ENCODE results near the gene PPP1R18.

Gene PPP1R18

DNA sequence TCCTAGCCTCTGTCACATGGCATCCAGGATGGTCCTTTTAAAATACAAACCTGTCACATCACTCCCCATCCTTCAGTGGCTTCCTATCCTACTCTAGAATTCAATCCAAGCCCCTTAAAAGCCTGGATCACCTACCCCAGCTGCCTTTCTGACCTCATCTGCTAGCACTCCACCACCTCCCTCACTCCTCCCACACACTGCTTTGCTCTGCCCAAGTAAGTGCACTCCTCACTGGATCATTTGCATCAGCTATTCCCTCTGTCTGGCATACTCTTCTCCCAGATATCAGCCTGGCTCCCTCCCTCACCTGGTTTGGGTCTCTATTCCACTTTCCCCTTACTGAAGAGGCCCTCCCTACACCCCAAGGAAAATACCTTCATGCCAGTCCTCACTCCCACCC, 29.0 kb downstream of the PPP1R18 start:
- DNase-seq: no peak

DNA sequence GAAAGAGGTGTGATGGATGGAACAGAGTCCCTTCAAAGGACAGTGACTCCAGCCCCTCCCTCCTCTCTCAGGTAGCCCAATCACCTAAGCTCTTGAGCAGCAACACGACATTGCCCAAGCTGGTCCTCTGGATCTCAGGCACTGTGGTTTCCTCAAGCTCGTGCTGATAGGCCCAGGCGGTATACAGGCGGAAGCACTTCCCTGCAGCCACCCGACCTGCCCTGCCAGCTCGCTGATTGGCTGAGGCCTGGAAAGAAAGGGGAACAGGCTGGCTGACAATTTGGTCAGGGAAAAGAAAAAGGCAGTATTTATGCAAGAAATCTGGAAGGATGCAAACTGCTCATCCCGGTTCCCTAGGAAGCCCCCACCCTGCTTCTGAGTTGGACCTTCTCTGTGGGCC, 29.9 kb downstream of the PPP1R18 start:
- no peak for DNase-seq

DNA sequence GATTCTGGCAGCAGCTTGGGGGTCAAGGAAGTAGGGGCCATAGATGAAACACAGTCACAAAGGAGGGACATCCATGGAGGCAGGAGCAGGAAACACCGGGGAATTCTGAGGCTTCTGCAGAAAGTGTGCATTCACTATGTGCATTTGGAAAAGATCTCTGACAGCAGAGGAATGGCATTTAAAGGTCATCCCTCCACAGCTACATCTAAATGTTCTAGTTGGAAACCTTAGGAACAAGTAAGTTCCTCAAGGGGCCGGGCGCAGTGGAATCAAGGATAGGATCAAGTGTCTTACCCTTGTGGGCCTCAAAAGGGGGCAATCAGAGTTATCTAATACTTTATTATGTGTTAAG, 30.7 kb downstream of the PPP1R18 start:
- DNase-seq: no peak

DNA sequence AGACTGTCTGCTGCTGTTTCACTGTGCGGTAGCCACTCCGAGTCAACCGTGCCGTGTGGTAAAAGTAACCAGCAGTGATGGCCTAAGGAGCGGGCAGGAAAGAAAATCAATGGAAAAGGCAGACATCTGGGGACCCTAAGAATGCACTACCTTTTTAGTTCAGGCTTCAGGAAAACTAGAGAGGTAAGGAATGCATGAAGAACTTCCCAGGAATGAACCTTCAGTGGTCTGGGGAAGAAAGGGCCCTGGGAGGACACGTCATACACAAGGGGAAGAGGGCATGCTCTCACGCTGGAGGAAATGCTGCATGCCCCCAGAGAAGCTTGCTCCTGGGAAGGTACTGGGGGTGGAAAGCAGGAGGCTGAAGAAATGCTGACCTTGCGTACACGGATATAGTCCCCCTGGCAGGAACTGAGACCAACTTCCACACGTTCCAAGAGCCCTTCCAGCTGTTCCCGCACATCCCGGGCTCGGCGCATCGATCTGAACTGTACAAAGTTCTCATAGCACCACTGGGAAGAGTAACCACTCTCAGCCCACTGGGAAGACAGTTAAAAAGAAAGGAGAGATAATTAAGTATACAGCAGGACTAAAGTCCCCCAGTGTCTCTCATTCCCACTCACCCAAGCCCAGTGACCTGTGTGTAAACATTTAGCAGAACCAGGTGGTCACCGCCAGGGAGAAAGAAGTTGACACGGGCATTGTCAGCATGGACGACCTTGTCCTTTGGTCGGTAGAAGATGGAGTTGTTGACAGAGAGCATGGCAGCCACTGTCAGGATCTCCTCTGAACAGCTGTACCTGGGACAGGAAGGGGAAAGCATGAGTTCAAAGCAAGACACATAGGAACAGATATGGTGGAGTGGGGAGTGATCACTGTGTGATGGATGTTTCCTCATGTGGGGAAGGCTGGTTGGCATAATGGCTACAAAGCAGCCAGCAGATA, 31.4 kb downstream of the PPP1R18 start:
- DNase-seq: no peak

DNA sequence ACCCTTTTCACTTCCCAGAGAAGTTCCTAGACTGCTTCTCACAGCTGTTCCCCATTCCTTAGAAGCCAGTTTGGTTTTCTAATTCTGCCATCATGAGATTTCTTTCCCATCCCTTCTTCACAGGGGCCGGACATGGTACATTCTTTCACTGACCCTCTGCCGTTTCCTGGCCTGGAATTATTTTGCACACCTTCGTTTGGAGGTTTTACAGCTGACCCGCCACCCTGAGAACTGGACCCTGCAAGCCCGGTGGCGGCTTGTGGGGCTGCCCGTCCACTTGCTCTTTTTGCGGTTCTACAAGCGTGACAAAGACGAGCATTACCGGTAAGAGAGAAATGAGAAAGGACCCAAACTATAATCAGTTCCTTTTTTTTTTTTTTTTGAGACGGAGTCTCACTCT, 35.3 kb downstream of the PPP1R18 start:
- DNase-seq: no peak

DNA sequence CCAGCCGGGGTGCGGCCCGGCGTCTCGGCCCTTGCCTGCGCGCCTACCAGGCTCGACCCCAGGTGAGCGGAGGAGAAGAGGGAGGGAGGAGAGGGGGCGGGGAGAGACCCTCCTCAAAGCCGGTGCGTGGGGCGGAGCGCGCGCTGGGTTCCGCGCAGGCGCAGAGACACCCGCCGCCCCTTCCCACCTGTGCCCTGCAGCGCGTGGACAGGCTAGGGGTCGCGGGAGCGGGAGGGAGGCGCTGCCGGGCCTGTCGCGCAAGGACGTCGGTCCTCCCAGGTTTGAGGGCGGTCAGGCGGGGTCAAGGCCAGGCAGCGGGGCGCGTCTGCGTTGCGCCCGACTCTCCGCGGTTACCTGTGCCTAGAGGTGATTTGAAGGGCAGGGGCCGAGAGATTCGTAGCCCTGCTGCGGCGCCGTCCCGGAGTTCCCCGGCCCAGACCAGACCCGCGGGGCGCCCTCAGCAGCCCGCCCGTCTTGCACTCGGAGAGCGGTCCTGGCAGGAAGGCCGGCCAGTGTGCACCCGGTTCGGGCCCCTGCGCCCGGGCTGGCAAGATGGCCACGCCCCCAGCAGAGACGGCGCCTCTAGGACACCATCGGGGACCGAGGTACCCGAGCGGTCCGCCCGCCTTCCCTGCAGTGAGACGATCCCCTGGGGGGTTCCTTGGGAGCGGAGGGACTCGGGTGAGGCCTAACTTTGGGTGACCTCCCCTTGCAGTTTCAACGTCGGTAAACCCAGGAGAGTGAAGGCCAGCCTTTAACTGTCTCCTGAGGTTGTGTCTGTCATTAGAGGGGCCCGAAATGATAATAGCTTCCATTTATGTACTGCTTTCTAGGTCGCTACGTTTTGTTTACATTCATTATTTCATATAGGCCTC, 39.0 kb downstream of the PPP1R18 start:
- DNase-seq: peak; percentile 65

DNA sequence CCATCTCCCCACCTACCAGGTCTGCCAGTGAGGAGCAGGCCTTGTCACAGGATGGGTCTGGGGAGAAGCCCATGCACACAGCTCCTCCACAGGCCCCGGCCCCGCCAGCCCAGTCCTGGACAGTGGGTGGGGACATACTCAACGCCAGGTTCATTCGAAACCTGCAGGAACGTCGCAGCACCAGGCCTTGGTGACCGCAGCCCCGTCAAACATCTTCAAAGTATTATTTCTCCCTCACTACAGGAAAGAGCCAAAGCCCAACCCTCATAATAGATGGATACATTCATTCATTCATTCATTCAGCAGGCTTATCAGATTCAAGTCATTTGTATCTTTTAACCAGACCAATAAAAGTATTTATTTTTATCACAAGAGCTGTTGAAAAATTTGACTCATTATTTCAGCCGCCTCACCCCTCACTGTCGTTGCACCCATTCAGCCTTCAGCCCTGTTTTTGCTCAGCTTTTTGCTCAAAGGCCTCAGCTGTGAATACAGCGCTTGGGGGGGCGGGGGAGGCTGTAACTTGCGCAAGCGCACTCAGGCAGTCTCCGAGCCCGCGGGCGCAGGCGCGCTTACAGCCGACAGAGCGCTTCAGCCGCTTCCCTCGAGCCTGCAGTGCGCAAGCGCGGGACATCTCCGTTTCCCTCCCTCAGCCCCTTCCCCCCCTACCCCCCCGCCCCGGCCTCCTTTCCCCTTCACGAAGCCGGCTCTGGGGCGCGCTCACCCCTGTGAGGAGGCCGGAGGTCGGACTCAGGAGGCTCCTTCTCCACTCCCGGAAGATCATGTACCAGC, 39.8 kb downstream of the PPP1R18 start, which contains the start of gene C6orf136:
Gene C6orf136, plus strand, starts transcription at position 684 of the 792 bp plus-strand sequence. Its CDS starts 99 bp downstream, at position 783.
- DNase-seq: peak; percentile 80

DNA sequence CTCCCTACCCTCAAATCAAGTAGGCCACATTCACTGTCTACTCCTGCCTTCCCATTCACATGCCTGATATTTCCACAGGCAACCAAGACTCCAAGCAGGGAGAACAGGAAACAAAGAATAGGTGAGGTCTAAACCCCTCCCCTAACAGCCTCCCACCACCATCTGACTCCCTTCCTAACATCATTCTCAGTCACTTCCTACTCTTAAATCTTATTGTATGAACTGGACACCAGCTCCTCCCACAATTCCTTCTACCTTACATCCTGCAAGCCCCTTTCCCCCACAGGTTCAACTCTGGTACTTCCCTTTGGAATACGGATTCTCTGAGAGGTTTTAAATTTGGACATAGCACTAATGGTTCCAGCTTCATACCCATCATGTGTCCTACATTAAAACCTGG, 40.5 kb downstream of the PPP1R18 start:
- DNase-seq: no peak

DNA sequence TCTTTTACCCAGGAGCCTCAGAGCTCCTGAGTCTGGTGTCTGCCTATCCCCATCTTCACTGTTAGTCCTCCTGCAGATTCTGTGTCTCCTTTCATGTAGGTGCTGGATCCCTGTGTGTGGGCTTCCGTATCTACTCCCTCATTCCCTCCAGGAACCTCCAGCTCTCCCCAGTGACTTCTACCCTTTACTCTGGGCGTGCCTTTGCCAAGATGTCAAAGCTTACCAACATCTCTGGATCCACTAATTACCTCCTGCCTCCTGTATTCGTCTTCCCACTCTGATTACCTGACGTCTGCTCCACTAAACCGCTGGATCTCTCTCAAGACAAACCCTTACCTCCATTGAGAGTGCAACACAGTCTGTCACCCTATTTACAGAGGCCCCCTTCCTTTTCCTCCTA, 41.7 kb downstream of the PPP1R18 start:
- DNase-seq: no peak

DNA sequence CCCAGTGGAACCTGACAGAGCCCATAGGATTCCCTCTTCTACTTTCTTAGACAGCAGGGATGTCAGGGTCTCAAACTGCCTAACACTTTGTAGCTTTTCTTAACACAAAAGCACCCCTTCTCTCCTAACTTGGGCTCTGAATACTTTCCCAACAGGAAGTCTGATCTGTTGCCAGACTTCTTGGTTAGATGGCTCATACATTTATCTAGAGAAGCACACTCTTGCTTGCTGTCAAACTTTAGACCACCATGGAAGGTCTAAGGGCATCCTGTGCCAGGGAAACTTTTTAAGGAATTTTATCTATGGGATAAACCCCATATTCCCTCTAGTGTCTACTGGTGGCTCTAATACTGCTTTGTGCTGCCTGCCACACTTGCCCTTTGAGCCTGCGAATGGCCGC, 42.8 kb downstream of the PPP1R18 start:
- no peak for DNase-seq

DNA sequence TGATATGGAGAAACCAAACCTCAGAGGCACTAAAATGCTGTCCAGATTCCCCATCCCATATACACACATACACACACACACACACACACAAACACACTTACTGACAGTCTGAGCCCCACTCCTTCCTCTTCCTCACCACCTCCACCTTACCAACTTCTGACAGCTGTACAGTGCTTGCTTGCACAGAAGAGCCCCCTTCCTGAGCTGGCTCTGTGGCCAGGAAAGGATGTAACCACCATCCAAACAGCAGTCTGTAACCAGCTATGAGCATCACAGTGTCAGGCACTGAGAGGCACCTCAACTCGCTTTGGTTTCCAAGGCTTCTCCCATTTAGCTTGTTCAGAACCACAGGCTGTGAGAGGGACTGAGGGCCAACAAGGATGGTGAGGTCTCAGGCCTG, 45.4 kb downstream of the PPP1R18 start:
- DNase-seq: no peak

DNA sequence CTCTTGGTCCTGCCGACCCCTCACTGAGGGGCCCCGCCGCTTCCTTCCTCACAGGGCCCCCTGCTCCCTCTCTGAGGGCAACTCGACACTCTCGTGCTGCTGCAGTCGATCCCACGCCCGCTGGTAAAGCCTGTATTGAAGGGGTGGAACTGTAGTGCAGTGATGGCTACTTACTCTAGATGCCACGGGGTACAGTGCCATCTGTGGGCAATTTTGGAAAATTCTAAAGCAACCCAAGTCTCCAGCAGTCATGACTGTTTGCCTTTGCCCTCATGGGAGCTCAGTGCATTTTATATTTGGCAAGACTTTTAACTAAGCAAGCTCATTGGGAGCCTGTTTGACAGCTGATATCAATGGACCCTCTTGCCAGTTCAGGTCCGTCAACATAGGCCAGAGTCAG, 46.0 kb downstream of the PPP1R18 start:
- DNase-seq: no peak

DNA sequence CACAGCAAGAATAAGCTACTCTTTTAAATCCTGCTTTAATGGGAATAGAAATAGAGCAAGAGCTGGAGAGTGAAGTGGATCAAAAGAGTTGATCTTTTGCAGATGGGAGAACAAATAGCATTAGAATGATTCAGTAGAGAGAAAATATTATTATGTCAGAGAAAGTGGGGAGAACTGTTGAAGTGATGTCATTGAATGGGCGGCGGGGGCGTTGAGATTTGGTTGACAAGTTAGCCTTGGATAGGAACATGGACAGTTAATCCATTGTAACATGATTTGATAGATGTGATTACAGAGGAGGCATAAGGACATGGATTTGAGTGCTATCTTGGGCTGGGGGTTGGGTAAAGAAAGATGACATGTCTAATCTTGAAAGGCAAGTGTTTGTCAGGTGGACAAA, 50.6 kb downstream of the PPP1R18 start:
- no peak for DNase-seq

DNA sequence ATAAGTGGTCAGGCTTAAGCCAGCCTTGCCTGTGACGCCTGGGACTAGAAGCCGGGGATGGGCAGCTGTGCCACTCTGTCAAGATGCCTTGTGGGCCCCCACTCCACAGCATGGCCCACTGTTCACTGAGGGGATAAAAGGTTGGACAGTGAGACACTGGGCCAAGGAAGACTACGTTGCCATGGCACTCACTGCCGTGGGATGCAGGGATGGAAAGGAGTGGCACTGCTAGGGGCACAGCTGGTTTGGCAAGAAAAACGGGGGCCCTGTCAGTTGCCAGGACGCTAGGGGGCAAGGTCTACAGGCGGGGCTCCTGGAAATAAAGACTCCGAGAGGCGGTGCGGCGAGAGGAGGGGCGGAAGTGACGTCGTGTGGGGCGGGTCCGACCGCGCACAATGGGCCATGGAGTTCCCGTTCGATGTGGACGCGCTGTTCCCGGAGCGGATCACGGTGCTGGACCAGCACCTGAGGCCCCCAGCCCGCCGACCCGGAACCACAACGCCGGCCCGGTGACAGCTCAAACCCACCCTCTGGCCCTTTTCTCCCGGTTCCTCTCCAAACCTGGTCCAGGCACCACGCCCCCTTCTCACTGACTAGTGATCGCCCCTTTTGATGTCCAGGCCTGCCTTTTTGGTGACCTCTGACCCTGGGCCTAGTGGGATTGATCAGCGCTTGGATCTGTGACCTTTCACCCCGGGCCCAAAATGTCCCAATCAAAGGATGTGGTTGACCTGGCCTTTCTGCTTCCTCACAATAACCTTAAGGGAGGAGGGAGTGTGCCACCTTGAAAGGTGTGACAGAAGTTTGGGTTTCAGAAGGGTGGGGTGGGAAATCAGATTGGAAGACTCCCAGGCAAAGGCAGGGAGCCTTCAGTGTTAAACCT, 59.7 kb downstream of the PPP1R18 start, which contains the start of gene ATAT1:
Gene ATAT1, plus strand, starts transcription at position 391 of the 883 bp plus-strand sequence.
- DNase-seq: no peak
